NCI-H2171 (cell line): ENCODE results near the gene RASIP1.
A peak's percentile ranks its signal among the peaks of the same experiment; 100 is the strongest.

Source experiments
- DNase-seq: peaks from one replicate; lab custom pipeline; 2025; lab: John Stamatoyannopoulos, UW

RASIP1 gene

DNA sequence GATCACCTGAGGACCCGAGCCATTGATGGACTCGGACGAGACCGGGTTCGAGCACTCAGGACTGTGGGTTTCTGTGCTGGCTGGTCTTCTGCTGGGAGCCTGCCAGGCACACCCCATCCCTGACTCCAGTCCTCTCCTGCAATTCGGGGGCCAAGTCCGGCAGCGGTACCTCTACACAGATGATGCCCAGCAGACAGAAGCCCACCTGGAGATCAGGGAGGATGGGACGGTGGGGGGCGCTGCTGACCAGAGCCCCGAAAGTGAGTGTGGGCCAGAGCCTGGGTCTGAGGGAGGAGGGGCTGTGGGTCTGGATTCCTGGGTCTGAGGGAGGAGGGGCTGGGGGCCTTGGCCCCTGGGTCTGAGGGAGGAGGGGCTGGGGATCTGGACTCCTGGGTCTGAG, 15.8 kb upstream of the RASIP1 start:
- no peak for DNase-seq

DNA sequence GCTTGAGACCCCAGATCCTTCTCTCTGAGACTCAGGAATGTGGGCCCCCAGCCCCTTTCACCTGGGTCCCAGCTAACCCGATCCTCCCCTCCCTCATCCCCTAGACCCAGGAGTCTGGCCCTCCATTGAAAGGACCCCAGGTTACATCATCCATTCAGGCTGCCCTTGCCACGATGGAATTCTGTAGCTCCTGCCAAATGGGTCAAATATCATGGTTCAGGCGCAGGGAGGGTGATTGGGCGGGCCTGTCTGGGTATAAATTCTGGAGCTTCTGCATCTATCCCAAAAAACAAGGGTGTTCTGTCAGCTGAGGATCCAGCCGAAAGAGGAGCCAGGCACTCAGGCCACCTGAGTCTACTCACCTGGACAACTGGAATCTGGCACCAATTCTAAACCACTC, 15.4 kb upstream of the RASIP1 start:
- no peak for DNase-seq

DNA sequence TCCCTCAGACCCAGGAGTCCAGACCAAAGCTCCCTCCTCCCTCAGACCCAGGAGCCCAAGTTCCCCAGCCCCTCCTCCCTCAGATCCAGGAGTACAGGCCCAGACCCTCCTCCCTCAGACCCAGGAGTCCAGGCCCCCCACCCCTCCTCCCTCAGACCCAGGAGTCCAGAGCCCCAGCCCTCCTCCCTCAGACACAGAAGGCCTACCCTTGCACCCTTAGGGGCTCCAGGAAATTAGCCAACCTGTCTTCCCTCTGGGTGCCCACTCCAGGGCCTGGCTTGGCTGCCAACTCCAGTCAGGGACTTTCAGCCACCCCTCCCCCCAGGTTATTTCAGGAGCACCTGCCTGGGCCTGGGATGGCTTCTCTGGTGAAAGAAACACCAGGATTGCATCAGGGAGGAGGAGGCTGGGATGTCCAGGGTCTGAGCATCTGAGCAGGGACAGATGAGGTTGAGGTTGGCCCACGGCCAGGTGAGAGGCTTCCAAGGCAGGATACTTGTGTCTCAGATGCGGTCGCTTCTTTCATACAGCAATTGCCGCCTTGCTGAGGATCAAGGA, 14.8 kb upstream of the RASIP1 start, which contains the start of gene FGF21:
Gene FGF21, plus strand, starts transcription at position 441 of the 558 bp plus-strand sequence. CDS start 713 bp downstream, outside the sequence.
- no peak for DNase-seq

DNA sequence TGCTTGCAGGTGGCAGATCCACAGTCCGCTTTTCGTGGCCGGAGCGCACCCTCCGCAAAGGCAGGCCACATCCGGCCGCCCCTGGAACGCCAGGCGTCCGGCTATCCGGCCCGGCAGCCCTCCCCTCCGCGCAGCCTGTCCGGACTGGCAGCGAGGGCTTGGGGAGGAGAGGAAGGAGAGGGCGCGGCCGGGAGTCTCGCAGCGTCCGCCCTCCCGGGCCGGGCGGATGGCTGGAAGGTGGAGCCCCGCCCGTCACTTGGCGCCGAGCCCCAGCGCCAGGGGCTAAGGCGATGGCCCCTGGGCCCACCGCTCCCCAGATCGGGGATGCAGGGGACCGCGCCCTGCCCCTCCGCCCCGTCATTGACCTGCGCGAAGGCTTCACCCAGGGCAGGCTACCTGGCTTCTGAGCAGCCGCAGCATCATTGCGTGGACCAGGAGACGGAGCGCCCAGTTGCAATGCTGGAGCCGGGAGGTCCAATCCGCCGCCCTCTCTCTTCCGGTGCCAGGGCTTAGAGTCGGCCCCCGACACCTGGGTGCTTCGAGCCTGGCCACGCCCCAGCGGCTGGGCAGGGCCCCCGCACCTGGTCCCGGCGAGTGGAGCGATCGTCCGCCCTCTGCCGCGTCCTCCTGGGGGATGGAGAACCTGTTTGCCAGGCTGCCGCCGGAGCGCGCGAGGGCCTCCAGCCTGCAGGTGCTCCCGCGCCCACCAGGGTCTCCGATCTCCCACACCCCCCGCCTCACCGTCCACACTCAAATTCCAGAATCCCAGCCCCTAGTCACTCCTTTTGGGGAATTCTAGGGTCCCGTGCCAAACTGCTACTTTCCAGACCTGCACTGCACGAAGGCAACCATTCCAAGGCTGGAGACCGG, 12.3 kb upstream of the RASIP1 start, which contains the start of gene FUT1:
Gene FUT1, minus strand, starts transcription at position 146 of the 870 bp plus-strand sequence. CDS start 1,360 bp downstream, outside the sequence.
- peak; percentile 95 for DNase-seq

GRCh38 chr19:48751845-48752495, 11.6 kb upstream of the RASIP1 start:
- no peak for DNase-seq

GRCh38 chr19:48750771-48751504, 10.5 kb upstream of the RASIP1 start:
- DNase-seq = no peak

DNA sequence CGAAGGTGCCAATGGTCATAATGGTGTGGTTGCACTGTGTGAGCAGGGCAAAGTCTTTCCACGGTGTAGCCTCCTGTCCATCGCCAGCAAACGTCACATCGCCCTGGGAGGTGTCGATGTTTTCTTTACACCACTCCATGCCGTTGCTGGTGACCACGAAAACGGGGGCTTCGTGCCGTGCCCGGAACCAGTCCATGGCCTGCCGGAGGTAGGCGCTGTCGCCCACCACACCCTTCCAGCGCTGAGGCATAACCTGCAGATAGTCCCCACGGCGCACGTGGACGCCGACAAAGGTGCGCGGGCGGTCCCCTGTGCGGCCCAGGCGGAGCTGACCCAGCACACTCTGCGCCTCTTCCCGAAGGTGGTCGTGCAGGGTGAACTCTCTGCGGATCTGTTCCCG, 9.9 kb upstream of the RASIP1 start:
- no peak for DNase-seq

- no peak for DNase-seq
Observed at GRCh38 chr19:48749571-48750198, 9.3 kb upstream of the RASIP1 start.

DNA sequence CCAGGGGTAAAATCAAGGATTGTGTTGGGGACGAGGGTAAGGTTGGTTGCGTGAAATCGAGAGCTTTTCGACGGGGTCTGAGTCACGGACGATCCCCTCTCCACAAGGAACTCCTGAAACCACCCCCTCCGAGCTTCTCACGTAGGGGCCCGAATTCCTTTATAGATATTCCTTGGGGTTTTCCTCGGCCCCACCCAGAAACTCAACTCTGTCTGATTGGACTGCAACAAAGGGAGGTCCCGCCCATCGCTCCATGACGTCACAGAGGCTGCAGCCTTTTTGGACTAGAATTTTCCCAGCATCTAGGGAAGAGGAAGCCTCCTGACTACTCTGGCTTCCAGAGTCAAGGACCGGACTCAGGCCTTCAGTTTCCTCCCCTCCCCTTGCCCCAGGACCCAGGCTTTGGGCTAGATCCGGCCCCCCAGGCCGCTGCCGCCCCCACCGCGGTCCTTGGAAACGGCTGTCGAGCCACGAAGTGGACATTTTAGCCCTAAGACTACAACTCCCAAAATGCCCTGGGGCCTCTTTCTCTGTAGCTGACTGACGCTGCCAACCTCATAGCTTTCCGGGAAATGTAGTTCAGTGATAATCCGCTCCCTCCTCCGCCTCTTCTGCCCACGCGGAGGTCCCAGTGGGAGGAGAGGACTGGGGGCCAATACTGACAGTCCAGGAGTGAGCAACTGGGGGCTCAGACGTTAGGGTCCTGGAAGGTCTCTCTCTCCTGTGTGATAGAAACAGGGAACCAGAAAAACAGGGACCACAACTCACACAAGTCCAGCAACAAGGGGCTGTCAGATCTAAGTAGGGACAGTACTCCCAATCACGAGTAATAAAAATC, 6.5 kb upstream of the RASIP1 start, which contains the start of gene IZUMO1:
Gene IZUMO1, minus strand, starts transcription at position 172 of the 838 bp plus-strand sequence. CDS start 1,050 bp downstream, outside the sequence.
- DNase-seq = no peak

GRCh38 chr19:48746110-48746509, 5.7 kb upstream of the RASIP1 start:
- DNase-seq = no peak

GRCh38 chr19:48745208-48745995, 5.0 kb upstream of the RASIP1 start:
- peak; percentile 80 for DNase-seq

DNA sequence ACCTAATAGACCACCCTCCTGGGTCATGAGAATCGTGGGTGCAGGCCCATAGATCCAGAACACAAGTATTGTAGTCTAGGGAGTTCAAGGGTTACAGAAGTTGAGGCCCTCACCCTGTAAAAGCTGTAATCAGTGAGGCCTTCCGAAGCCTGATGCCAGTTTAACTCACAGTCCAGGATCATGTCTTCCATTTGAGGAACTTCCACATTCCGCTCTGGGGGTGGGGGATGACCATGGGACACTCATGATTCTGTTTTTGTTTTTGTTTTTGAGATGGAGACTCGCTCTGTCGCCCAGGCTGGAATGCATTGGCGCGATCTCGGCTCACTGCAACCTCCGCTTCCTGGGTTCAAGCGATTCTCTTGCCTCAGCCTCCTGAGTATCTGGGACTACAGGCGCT, 1.7 kb upstream of the RASIP1 start:
- DNase-seq = no peak

- DNase-seq = no peak
Observed at GRCh38 chr19:48741129-48741999, 954 bp upstream of the RASIP1 start.

- peak; percentile 25 for DNase-seq
Observed at GRCh38 chr19:48739404-48740163, 826 bp downstream of the RASIP1 start.

DNA sequence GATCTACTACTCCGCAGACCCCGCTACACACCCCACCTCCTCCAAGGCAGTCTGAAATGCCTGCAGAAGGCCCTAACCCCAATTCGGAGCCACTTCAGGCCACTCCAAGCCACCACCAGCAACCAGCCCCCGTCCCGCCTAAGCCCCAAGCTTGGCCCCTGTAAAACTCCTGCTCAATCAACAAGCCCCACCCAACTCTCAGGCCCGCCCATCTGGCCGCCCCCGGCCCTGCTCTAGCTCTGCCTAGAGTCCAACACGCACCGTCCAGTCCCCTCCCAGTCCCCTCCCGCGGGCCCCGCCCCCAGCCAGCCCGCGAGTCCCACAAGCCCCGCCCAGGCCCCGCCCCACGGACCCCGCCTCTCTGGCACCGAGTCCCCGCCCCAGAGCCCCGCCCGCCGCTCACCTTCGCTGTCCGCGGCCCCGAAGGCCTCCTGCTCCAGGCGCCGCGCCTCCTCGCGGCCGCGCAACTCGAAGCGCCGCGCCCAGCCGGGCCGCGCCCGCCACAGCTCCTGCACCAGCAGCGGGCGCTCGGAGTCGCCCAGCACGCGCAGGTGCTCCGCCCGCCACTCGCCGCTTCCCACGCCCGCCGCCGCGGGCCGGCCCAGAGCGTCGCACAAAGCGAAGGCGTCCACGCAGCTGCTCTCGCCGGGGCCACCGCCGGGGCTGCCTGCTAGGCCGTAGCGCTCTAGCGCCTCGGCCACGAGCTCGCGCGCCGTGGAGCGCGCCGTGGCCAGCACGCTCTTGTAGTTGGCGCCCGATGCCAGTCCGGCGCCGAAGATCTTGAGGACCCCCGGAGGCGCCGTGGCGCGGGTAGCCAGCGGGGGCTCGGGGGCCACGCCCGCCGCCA, 1.6 kb downstream of the RASIP1 start:
- peak; percentile 93 for DNase-seq

DNA sequence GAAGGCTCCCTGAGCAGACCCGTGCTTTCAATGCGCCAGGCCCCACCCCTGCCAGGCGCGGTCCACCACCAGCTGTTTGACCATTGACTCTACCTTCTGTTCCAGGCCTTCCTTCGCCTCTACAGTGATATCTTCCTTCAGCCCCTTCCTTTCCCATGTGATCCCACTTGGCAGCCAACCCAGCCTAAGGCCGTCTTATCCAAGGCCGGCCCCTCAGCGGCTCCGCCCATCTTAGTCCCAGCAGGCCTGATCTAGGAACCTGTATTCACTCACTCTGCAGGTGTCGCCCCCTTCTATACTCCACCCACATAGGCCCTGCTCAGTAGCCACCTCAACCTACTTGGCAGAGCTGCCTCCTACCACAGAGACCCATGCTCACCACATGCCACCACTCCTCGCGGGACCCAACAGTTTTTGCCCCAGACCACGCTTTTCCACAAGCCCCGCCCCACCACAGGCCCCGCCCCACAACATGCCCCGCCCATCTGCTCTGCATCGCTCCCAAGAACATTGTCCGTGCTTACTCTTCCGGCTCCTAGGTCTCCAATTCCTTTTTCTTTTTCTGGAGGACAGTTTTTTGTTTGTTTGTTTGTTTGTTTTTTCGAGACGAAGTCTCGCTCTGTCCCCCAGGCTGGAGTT, 2.9 kb downstream of the RASIP1 start:
- no peak for DNase-seq
